Endothelial cell (in vitro differentiated cells): ENCODE measurements around the gene MCF2L2. TPM values are rescaled to one million over a fixed set of nuclear protein-coding genes. Genes with fewer than 3 reads are reported as not detected.

ENCODE experiments used
- DNase-seq: peaks from one replicate; pipeline ENCODE4 v3.0.0; 2021; ENCODE audit warnings: low spot score
- H3K27ac Mint-ChIP-seq: one replicate; pipeline ENCODE4 v1.8.0; 2021; ENCODE audit warnings: mixed read lengths, inconsistent platforms; ENCODE audit not compliant: unreplicated experiment
- H3K27me3 Mint-ChIP-seq: one replicate; pipeline ENCODE4 v1.8.0; 2021; ENCODE audit warnings: mild to moderate bottlenecking, moderate library complexity, mixed read lengths, inconsistent platforms; ENCODE audit not compliant: unreplicated experiment
- H3K36me3 Mint-ChIP-seq: one replicate; pipeline ENCODE4 v1.8.0; 2021; ENCODE audit warnings: mild to moderate bottlenecking, low read depth, mixed read lengths, inconsistent platforms; ENCODE audit not compliant: unreplicated experiment
- H3K4me1 Mint-ChIP-seq: one replicate; pipeline ENCODE4 v1.8.0; 2021; ENCODE audit warnings: mild to moderate bottlenecking, mixed read lengths, inconsistent platforms; ENCODE audit not compliant: unreplicated experiment
- H3K4me3 Mint-ChIP-seq: one replicate; pipeline ENCODE4 v1.8.0; 2021; ENCODE audit warnings: mild to moderate bottlenecking, mixed read lengths, inconsistent platforms; ENCODE audit not compliant: unreplicated experiment
- H3K9me3 Mint-ChIP-seq: one replicate; pipeline ENCODE4 v1.8.0; 2021; ENCODE audit warnings: mixed read lengths, inconsistent platforms; ENCODE audit not compliant: unreplicated experiment
- CTCF ChIP-seq: fragments of 200-600 bp; sonication (generic); IDR thresholded peaks from one replicate; pipeline ENCODE4 v1.5.0; 2021; ENCODE audit warnings: antibody characterized with exemption; ENCODE audit not compliant: unreplicated experiment
- total RNA-seq: library from RNA; stranded (reverse); fragmentation: NEBNext Ultra II Directional; extraction: Animal tissue kit (Norgen Biotek cat#: 25700); gene quantifications from one replicate; pipeline ENCODE4 v1.2.1, GENCODE V29; 2021; ENCODE audit not compliant: unreplicated experiment

The MCF2L2 gene
- total RNA-seq, 1 donor from 2014 or later, result 1.8 TPM

- Mint-ChIP-seq H3K27ac (peak overlapping the region; percentile 44), H3K4me3 (no peak overlapping the region), H3K36me3 (peaks cover 7% of the 10 kb centered on the region), H3K4me1 (no peaks in the 10 kb centered on the region), H3K27me3 (peaks cover 4% of the 10 kb centered on the region), H3K9me3 (no peaks in the 10 kb centered on the region)
- TF ChIP-seq CTCF, result no peak
- DNase-seq, result no peak
Observed at GRCh38 chr3:183460081-183461055, 31.9 kb upstream of the MCF2L2 start.

- no peaks in the 10 kb centered on the region for H3K27me3 Mint-ChIP-seq
- H3K36me3 Mint-ChIP-seq, result peaks cover 26% of the 10 kb centered on the region
- no peaks in the 10 kb centered on the region for H3K4me1 Mint-ChIP-seq
- TF ChIP-seq CTCF, result no peak
- no peak overlapping the region for H3K4me3 Mint-ChIP-seq
- DNase-seq, result no peak
- H3K9me3 Mint-ChIP-seq, result no peaks in the 10 kb centered on the region
- no peak overlapping the region for H3K27ac Mint-ChIP-seq
Observed at GRCh38 chr3:183455089-183455488, 26.7 kb upstream of the MCF2L2 start.

DNA sequence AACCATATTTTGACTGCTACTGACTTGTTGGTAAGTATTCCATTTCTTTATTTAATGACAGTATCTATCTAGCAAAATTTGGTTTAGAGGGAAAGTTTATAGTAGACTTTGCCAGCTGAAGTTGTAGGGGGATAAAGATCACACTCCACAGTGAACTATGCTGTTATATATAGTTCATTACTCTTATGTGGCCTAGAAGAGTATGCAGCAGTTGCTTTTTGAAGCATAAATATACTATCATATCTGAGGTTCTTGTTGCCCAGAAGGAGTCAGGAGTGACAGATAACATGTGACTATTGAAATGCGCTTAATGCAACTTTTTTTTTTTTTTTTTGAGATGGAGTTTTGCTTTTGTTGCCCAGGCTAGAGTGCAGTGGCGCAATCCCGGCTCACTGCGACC is 25.6 kb upstream of the MCF2L2 start:
- H3K4me3 Mint-ChIP-seq, result no peak overlapping the region
- H3K9me3 Mint-ChIP-seq, result no peaks in the 10 kb centered on the region
- peaks cover 4% of the 10 kb centered on the region for H3K4me1 Mint-ChIP-seq
- no peak overlapping the region for H3K27ac Mint-ChIP-seq
- peaks cover 26% of the 10 kb centered on the region for H3K36me3 Mint-ChIP-seq
- H3K27me3 Mint-ChIP-seq, result no peaks in the 10 kb centered on the region
- no peak for TF ChIP-seq CTCF
- no peak for DNase-seq

GRCh38 chr3:183449791-183450190 is 21.4 kb upstream of the MCF2L2 start:
- peaks cover 14% of the 10 kb centered on the region for H3K4me1 Mint-ChIP-seq
- no peak for TF ChIP-seq CTCF
- DNase-seq, result no peak
- H3K4me3 Mint-ChIP-seq, result no peak overlapping the region
- no peaks in the 10 kb centered on the region for H3K27me3 Mint-ChIP-seq
- no peaks in the 10 kb centered on the region for H3K9me3 Mint-ChIP-seq
- peaks cover 13% of the 10 kb centered on the region for H3K36me3 Mint-ChIP-seq
- H3K27ac Mint-ChIP-seq, result no peak overlapping the region

DNA sequence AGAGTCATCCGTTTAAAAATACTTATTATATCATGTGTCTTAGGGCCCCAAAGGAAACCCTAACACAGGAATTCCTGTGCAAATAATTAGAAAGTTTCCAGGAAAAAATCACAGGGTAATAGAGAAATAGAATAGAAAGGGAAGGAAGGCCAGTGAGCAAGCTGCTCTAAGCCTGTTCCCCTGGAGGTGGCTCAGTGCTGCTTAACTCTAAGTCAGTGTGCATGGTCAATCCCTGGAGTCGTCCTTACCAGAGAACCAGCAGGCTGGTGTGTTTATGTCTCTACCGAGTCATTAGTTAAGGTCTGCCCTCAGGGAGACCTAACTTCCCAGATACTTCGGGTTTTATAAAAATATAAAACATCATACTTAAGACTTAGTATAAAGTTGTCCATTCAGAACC is 21.0 kb upstream of the MCF2L2 start:
- Mint-ChIP-seq H3K4me1 (peaks cover 14% of the 10 kb centered on the region), H3K27ac (no peak overlapping the region), H3K36me3 (peaks cover 12% of the 10 kb centered on the region), H3K27me3 (no peaks in the 10 kb centered on the region), H3K4me3 (no peak overlapping the region), H3K9me3 (no peaks in the 10 kb centered on the region)
- no peak for TF ChIP-seq CTCF
- no peak for DNase-seq
